ENCODE data around the gene DIO3.

DNA sequence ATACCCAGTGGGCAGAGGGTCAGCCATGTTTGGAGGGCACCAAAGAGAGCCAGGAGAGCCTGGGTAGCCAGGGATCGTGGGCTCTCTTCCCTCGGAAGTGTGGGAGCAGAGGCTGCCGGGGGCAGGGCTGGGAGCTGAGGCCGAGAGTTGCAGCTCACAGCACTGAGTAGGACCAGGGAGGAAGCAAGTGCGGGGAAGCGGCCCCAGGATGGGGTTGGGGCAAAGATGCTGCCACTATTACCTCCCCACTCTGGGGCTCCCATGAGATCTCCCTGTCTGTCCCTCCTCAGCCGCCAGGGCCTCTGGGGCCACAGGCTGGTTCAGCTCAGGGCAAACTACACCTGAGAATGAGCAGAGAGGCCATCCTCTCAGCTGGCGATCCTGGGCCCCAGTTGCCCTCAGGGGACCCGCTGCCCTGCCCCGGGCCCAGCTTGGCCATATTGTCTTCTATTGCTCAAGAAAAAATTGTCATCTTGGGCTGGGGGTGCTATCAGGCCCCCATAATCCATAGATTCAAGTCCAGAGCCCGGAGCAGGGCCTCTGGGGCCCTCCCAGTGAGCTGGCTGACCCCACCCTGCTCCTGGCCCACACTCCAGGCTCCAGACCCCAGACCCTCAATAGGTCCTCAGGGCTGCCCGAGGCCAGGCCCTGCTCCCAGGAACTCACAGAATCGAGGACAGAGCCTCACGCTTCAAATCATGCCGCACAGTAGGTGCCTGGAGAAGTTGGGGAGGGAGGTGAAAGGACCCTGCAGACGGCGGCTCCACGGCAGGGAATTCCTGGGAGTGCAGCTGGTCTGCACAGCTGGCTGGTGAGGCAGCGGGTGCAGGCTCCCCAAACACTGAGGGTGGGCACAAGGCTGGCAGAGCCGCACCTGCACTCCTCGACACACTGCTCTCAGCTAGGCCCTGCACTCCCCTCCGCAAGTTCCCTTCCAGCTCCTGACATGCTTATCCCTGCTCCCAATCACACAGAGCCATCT lies 20.5 kb upstream of the DIO3 start:
- TF ChIP-seq, protein P1, sequence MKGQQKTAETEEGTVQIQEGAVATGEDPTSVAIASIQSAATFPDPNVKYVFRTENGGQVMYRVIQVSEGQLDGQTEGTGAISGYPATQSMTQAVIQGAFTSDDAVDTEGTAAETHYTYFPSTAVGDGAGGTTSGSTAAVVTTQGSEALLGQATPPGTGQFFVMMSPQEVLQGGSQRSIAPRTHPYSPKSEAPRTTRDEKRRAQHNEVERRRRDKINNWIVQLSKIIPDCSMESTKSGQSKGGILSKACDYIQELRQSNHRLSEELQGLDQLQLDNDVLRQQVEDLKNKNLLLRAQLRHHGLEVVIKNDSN (IDR thresholded peaks at IDR 0.05), result no peak
- no peak for TF ChIP-seq NFIC (IDR thresholded peaks at IDR 0.05)
- TF ChIP-seq EP300 (IDR thresholded peaks at IDR 0.05; ENCODE audit: borderline replicate concordance), result no peak
- no peak for TF ChIP-seq TAF1 (IDR thresholded peaks at IDR 0.05; ENCODE audit: low read depth)
- TF ChIP-seq RAD21 (IDR thresholded peaks at IDR 0.05; ENCODE audit: low read depth), result no peak
